GM12872 (cell line): ENCODE results near the gene OR2V2.

Experiments used
- CTCF ChIP-seq: IDR thresholded peaks from 3 replicates; pipeline ENCODE4 v1.5.1; 2011; ENCODE audit warnings: low read depth, mild to moderate bottlenecking, low read length, moderate library complexity; ENCODE audit not compliant: insufficient read depth

The OR2V2 gene

DNA sequence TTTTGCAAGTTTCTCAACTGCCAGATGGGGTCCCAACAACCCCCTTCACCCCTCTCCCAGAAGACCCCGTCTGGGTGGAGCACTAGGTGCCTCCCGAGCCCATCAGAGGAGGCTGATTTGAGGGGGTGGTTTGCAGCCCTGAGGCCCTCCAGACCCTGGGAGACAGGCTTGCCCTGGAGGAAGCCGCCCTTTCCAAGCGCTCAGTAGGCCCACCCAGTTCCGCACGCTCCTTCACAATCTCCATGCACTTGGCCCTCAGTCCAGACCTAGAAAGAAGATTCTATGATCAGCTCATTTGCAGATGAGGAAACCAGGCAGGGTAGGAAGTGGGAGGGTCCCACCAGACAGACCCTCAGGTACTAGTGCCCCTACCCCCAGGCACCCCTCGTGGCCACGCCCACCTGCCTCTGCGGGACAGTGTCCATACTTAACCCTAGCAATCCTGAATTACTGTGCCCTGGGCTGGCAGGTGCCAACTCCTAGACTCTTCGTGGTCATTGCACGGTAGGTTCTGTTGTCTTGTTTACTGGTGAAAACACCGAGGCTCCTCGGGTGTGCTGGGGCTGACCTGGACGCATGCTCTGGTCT is 38.7 kb upstream of the OR2V2 start:
- no peak for TF ChIP-seq CTCF

- TF ChIP-seq CTCF = no peak
Observed at GRCh38 chr5:181109489-181110013, 37.8 kb upstream of the OR2V2 start.

GRCh38 chr5:181111010-181111409 is 36.4 kb upstream of the OR2V2 start:
- no peak for TF ChIP-seq CTCF

- no peak for TF ChIP-seq CTCF
Observed at GRCh38 chr5:181112476-181112875, 34.9 kb upstream of the OR2V2 start.

DNA sequence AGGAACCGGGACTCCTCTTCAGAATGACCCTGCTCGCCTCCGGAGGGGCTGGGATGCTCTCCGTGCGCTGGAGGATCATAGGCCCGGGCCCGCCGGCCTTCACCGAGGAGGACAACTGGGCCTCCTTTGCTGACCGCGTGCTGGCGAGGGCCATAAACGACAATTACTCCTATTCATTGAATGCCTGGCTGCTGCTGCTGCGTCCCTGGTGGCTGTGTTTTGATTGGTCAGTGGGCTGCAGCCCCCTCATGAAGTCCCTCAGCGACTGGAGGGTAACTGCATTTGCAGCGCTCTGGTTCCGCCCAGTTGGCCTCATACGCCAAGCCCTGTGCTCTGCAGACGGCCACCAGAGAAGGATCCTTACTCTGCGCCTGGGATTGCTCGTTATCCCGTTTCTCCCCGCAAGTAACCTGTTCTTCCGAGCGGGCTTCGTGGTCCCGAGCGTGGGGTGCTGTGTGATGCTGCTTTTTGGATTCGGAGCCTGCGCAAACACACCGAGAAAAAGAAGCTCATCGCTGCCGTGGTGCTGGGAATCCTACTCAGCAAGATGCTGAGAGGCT is 33.0 kb upstream of the OR2V2 start:
- no peak for TF ChIP-seq CTCF

- TF ChIP-seq CTCF = no peak
Observed at GRCh38 chr5:181114844-181115778, 32.3 kb upstream of the OR2V2 start.

DNA sequence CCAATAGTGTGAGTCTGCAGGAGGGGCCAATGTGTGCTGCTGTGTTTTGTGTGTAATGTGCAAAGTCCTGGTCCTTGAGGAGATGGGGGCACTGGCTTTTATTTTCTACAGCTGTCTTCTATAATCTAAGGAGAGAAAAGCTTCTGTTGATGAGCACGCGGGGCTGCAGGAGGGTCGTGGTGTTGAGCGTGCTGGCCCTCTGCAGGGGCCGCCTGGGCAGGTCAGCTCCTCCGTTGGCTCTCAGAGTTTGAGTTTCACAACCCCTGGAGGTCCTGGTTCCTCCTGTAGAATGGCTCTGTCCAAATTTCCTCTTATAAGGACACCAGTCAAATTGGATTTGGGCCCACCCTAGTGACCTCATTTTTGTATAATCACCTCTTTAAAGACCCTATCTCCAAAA is 29.0 kb upstream of the OR2V2 start:
- no peak for TF ChIP-seq CTCF
